ENCODE results near the gene TSGA10. TPM values are rescaled to one million over a fixed set of nuclear protein-coding genes. Genes with fewer than 3 reads are reported as not detected.

Gene TSGA10
- total RNA-seq, result 25.4 TPM

DNA sequence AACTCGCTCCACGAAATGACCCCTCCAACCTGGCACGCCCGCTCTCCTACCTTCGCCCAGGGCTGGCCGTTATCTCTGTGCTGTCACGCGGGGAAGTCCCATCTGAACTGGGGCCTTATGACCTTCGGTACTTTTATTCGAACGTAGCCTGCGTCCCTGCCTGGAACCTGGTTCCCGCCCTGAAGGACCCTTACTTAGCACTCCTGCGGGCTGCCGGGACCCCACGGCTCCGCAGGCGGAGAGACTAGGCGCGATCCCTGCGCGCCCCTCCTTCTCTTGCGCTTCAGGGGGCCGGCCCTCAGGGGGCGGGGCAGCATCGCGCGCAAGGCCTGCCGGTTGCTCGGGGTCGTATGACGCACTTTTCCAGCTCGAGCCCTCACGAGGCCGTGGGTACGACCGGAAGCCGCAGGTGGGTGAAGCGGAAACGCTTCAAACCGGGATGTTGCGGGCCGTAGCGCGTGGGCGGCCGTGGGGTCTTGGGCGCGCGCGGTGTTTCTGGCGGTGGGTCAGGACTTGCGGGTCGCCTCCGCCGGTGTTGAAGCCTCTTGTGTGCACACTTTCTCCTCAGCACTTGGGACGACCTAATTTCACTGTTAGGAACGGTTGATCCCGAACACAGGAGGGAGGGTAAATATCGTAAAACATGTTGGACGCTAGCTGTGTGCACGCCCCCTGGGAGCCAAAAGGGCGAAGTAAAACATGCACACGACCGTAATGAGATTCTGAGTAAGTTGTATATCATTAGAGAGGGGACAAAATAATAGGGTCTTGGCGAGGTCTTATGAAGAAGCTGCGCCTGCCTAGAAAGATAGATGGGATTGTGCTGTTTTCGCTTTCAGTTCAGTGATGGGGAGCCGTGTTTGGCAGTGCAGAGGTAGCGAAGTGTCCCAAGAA, at the start of gene TSGA10, which contains the start of gene LIPT1:
TSGA10 (minus strand) TSS at position 300 of the 894 bp plus-strand sequence. CDS start 45,503 bp downstream, outside the sequence.
LIPT1 (plus strand) TSS at position 325 of the 894 bp plus-strand sequence. CDS start 6,991 bp downstream, outside the sequence.

DNA sequence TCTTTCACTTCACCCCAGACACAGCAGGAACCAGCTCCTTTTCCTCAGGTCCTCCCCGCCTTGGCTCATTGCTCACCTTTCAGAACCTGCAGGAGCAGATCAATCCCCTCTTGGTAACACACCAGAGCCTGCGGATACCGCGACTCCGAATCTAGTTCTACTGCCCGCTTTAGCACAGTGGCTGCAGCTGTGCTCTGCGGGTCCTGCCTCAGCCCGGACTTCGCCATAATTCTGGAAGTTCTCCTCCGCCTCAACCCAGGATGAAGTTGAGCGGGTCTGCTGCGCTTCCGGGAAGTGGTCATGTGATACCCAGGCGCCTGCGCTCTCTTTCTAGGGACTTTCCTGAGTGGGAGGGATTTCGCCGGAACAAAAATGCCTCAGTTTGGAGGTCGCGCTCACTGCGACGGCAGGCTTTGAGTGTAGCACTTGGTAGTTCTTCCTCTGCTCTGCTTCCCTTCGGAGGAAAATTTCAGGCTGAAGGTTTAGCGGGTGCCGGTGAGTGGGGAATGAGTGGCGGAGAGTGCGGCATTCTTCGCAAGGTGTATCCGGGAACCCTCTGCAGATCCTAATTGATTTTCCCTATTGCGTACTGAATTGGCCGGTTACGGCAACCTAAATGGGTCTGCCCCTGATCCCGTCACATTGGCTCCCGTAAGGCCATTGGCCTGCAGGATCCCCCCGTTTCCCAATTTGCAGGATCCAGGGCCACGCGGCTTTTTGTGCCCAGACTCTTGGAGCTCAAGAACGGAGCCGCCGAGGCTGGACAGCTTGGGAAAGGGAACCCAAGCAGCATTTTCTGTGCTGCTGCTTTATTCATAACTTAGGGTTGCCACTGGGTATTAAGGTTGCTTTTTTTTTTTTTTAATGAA, 26.2 kb upstream of the TSGA10 start, which contains the start of the genes MITD1 and MRPL30:
MITD1 (minus strand) TSS at position 304 of the 869 bp plus-strand sequence; CDS start at position 227, 77 bp downstream.
MRPL30 (plus strand) TSS at position 430 of the 869 bp plus-strand sequence. CDS start 5,020 bp downstream, outside the sequence.

GRCh38 chr2:99141110-99142108, 13.3 kb downstream of the TSGA10 start, which contains the start of gene C2orf15:
C2orf15 (plus strand) TSS chr2:99141707; CDS start chr2:99150559, 8,852 bp downstream.

Small RNA genes lying within 50 kb of the gene (small RNA-seq; reads per million reads assigned to genes)
- gene AC092587.1 (ENCODE audit: low replicate concordance), result not detected

Other genes with a start within 250 kb of the TSGA10 start
- 0.94 TPM for gene CRACDL, start 218.7 kb downstream of the TSGA10 start, total RNA-seq
- gene C2orf15, start 13.2 kb downstream of the TSGA10 start, total RNA-seq, result 1.6 TPM
- gene LIPT1, start within 50 bp of the TSGA10 start, total RNA-seq, result 4.7 TPM
- gene MITD1, start 26.1 kb upstream of the TSGA10 start, total RNA-seq, result 21.6 TPM
- 69.5 TPM for gene MRPL30, start 26.2 kb upstream of the TSGA10 start, total RNA-seq
- not detected for gene LYG2, start 100.7 kb upstream of the TSGA10 start, total RNA-seq
- gene LYG1, start 146.3 kb upstream of the TSGA10 start, total RNA-seq, result 1.6 TPM
- gene TXNDC9, start 181.4 kb upstream of the TSGA10 start, total RNA-seq, result 55.7 TPM
- gene EIF5B, start 182.4 kb upstream of the TSGA10 start, total RNA-seq, result 23.5 TPM

Measured in parietal lobe (tissue), 2 donors.